ENCODE measurements around the gene SOD2. TPM values are rescaled to one million over a fixed set of nuclear protein-coding genes. Genes with fewer than 3 reads are reported as not detected.
A peak's percentile ranks its signal among the peaks of the same experiment; 100 is the strongest.
"Not testable (repeated sequence)": the region's sequence is repeated elsewhere in the genome, so short reads cannot be mapped to it uniquely, and the experiment has no call there.

SOD2 gene
- polyA plus RNA-seq, 4 donors: 110 to 126 (median 119) TPM

DNA sequence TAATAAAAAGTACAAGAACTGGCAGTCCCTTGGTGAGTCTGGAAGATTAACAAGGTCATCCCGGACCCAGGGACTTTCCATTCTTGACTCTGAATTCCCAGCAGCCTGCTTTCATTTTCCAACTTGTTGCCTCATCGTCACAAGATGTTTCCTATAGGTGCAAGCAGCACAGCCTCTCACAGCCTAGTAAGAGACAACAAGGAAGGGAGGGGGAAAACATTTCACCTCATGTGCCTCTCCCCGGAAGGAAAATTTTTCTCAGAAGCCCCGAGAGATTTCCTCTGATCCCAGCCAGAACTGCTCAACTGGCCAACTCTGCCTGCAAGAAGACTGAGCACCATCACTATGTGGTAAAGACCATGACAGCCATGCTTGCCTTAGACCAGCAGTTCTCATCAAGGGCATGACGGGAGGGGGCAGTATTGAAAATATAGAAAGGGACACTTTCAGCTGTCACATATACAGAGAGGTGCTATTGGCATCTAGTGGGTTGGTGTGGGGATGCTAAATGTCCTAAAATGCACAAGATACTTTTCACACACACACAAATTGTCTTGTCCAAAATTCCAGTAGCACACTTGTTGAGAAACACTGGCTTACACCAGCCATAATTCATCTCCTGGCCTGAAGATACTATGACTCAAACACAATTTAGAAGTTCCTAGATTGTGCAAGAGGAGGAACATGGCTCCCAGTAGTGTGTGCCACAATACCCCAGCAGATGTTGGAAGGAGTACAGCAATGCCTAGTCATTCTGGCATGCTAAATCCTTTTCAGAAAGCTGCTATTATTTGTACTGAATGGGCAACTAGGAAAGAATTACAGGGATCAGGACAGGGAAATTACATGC, 23.4 kb upstream of the SOD2 start:
- no peak for DNase-seq (ENCODE audit: low read depth in 4 of 4, low spot score in 3 of 4)

DNA sequence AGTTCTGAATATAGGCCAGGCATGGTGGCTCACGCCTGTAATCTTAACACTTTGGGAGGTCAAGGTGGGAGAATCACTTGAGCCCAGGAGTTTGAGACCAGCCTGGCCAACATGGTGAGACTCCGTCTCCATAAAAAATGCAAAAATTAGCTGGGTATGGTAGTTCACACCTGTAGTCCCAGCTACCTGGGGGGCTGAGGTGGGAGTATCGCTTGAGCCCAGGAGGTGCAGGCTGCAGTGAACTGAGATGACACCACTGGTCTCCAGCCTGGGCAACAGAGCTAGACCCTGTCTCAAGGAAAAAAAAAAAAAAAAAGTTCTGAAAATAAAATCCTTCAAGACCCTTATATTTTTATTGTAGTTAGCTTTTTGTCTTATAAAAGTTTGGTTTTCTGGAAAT, 22.6 kb upstream of the SOD2 start:
- no peak for DNase-seq (ENCODE audit: low read depth in 4 of 4, low spot score in 3 of 4)

DNA sequence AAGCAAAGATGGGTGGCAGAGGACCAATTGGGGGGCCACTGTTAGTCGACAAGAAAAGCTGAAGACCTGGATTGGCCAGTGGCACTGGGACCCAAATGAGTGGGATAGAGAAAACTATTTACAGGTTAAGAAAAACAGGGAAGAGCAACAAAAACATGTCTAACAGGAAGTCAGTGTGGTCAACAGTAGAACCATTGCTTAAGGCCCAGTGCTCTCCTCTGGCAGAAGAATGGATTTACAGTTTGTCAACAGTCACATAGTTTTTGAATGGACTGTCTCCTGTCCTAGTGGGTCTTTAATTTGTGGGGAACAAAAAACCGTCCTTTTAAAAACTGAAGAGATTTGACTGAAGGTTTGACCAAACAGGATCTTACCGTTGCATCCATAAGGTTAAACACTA, 22.1 kb upstream of the SOD2 start:
- DNase-seq (ENCODE audit: low read depth in 4 of 4, low spot score in 3 of 4): no peak

DNA sequence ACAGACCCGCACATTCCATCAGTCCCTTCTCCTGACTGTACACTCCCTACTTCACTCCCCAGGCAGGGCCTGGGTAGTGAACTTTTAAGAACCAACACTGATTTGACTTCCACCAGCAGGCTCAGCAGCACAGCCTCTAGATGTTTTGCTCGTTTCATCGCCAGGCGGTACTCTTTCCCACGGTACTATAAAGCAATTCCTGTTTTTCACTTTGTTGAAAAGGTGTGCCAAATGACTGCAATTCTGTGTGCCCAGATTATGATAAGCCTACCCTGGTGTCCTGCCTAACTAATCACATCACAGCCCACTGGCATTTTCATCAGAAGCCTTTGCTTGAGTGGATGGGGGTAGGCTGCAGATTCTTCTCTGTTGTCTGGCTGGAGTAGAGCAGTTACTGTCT, 21.4 kb upstream of the SOD2 start:
- DNase-seq (ENCODE audit: low read depth in 4 of 4, low spot score in 3 of 4): no peak

DNA sequence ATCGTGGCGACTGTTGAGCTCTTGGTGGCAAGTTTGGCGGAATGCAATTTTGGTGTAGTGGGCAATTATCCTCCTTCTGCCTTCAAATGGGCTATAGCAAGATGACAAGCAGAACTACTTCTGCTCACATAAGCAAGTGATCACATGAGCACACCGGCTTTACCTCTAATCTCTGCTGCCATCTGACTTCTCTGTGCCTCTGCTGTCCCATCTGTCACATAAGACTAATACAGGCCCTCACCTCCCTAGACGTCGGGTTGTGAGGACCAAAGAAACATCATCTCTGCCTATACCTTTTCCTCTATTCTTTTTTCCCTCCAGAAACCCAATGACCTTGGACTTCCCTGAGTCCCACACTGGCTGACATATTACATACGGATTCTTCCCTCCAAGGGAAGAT, 20.9 kb upstream of the SOD2 start:
- no peak for DNase-seq (ENCODE audit: low read depth in 4 of 4, low spot score in 3 of 4)

DNA sequence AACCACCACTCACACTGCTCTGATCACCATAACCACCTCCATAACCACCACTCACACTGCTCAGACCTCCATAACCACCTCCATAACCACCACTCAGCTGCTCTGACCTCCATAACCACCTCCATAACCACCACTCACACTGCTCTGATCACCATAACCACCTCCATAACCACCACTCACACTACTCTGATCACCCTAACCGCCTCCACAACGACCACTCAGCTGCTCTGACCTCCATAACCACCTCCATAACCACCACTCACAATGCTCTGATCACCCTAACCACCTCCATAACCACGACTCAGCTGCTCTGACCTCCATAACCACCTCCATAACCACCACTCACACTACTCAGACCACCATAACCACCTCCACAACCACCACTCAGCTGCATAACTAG, 19.3 kb upstream of the SOD2 start:
- not testable (repeated sequence) for DNase-seq (ENCODE audit: low read depth in 4 of 4, low spot score in 3 of 4)

DNA sequence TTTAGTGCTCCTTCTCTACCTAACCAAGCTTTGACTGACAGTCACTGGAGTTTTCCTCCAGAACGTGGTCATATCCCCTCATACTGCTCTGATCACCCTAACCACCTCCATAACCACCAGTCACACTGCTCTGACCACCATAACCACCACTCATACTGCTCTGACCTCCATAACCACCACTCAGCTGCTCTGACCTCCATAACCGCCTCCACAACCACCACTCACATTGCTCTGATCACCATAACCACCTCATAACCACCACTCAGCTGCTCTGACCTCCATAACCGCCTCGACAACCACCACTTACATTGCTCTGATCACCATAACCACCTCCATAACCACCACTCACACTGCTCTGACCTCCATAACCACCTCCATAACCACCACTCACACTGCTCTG, 17.6 kb upstream of the SOD2 start:
- DNase-seq (ENCODE audit: low read depth in 4 of 4, low spot score in 3 of 4): not testable (repeated sequence)

DNA sequence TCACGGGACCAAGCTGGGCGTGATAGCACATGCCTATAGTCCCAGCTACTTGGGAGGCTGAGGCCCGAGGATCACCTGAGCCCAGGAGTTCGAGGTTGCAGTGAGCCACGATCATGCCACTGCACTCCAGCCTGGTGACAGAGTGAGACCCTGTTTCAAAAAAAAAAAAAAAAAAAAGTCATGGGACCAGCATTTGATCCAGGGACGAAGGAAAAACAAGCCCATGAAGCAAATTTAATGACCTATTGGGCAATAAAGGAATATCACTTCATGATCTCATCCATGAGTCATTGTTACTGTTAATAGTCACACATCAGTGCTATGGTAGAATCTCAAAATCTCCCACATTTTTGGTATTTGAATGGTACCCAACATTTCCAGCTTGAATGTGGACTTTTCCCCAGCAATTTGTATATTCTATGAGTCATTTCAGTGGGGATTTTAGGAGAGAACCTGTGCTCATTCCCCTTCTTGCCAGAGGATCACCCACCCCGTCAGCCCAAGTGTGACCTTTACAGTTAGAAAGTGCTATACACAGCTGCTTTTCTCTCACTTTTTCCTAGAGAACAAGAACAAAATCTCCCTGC, 8.5 kb upstream of the SOD2 start:
- no peak for DNase-seq (ENCODE audit: low read depth in 4 of 4, low spot score in 3 of 4)

DNA sequence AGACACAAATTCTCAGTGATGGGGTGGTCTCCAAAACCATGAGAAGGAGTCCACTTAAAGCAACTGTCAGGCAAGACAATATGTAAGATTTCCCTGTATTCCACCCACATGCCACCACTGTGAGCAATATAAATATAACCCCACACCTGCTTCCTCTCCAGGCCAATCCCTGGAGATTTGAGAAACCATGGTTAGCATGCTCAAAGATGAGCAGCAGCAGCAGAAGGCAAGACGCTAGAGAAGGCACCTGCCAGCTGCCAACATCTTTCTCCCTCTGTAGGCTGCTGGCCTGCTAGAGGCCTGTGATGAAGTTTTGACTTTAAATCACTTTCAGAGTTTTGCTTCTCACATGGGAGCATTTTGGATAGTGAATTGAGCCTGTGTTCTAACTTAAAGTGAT, 7.9 kb upstream of the SOD2 start:
- no peak for DNase-seq (ENCODE audit: low read depth in 4 of 4, low spot score in 3 of 4)

DNA sequence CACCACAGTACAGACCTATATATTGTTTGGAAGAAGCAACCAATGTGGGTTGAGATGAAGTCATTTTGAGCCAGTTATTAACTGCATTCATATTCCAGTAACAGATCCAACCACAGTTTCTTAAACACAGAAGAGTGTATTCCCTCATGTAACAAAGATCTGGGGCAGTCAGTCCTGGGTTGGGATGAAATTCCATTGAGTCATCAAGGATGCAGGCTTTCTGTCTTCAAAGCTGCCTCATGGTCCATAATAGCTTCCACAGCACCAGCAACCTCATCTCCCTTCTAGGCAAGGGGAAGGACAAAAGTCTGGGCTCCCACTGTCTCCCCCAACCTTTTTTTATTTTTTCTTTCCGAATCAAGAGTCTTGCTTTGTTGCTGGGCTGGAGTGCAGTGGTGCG, 2.9 kb upstream of the SOD2 start:
- no peak for DNase-seq (ENCODE audit: low read depth in 4 of 4, low spot score in 3 of 4)

DNA sequence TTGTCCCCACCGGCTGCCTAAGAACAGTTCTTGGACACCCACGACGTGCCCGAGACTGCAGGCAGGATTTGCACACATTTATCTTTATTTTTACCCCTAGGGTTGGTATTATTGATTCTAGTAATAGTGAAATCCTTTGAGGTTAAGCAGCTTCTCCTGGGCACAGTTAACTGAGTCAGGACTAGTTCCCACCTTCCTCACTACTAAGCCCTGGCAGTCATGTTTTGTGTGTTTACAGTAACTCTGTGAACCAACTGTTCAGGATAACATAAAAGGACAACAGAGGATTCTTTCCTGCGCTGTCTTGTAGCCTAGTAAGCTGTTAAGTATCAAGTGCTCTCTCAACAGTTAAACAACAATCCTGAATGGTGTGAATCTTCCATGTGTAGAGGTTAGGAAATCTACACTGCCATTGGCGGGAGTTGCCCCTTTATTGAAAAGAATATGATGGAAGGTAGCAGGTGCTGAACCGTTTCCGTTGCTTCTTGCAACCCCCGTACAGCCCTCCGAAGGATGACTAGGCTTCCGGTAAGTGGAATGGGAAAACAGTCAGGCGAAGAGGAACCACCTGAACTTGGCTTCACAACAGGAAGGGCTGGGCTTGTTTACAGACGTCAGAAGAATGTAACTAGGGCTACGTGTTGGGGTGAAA, 979 bp upstream of the SOD2 start:
- DNase-seq (ENCODE audit: low read depth in 4 of 4, low spot score in 3 of 4): peak in 2 of 4 donors; percentile 10 to 21

DNA sequence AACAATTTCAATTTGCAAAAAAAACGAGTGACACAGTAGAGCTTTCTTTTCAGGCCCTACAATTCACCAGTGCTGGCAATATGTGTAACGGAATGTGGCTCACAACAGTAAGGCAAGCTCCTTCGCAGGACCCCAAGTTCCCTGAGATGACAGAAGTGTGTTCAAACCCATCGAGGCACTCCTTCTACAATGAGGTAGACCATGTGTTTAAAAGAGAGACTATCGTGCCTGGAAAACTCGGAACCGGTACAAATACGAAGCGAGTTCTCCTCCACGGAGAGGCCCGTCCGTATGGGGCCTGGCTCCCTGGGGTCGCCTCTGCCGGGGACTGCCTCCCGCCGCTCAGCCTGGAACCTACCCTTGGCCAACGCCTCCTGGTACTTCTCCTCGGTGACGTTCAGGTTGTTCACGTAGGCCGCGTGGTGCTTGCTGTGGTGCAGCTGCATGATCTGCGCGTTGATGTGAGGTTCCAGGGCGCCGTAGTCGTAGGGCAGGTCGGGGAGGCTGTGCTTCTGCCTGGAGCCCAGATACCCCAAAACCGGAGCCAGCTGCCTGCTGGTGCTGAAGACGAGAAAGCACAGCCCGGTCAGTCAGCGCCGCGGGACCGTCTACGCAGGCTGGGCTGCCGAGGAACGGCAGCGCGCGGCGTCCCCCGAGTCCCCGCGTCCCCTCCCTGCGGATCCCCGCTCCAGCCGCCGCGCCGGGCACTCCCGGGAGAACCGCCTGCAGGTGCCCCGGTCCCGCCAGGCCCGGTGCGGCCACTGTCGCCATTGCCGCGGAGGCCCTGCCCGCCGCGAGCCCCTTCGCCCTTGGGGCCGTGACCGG, 526 bp downstream of the SOD2 start:
- peak in 3 of 4 donors; percentile 12 to 34 (median 16) for DNase-seq (ENCODE audit: low read depth in 4 of 4, low spot score in 3 of 4)

DNA sequence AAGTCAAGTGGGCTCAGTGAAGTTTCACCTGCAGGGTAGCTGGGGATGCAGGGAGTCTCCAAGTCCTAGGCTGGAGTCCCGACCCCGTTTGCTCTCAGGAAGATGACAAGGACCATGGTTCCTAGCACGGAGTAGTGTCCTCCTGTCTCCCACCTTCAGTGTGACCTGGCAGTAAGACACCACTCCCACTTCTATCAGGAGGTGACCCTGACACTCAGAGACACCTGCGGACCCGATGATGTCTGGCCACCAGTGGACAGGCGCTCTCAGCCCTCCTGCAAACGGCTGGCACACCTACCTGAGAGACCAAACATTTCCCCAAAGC, 1.1 kb downstream of the SOD2 start:
- no peak for DNase-seq (ENCODE audit: low read depth in 4 of 4, low spot score in 3 of 4)

DNA sequence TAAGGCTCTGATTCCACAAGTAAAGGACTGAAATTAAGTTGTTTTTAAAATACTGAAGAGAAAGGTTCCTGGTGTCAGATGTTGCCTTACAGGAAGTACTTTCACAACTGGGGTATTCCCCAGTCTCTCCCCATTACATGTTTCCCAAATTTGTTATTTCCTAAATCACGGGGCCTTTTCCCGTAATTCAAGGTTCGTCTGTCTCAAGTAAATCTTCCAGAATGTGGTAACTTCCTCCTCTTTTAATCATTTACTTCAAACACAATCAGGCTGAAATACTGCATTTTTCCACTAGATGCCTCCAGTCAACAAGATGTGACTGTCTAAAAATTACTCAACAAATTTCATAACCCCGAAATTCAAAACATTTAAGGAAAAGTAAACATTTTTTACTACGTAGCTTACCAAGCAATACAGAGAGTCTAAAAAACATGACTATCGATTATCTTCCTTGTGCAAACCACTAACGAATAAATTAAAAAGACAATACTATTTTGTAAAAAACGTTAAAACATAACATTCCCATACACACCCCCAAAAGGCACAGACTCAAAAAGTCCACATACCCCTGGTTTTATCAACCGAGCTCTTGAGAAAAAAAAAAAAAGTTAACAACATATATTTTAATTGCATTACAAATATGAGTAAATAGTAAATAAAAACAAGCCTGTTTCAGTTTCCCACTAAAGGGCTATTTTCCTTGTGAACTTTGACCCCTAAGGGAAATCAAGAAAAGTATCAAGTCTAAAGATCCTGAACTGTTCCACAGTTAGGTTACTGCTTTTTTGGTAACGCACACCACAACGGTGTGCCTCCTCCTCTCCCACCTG, 1.7 kb downstream of the SOD2 start:
- DNase-seq (ENCODE audit: low read depth in 4 of 4, low spot score in 3 of 4): peak in 3 of 4 donors; percentile 44 to 51 (median 48)

DNA sequence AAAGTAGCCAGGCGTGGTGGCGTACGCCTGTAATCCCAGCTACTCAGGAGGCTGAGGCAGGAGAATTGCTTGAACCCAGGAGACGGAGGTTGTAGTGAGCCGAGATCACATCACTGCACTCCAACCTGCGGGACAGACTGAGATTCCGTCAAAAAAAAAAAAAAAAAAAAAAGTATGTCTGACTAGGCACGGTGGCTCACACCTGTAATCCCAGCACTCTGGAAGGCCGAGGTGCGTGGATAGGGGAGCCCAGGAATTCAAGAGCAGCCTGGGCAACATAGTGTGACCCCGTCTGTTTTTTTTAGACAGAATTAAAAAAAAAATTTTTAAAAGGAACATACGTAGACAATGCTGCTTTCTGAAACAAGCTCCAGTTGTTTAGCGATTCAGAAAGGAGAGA, 2.9 kb downstream of the SOD2 start:
- not testable (repeated sequence) for DNase-seq (ENCODE audit: low read depth in 4 of 4, low spot score in 3 of 4)

DNA sequence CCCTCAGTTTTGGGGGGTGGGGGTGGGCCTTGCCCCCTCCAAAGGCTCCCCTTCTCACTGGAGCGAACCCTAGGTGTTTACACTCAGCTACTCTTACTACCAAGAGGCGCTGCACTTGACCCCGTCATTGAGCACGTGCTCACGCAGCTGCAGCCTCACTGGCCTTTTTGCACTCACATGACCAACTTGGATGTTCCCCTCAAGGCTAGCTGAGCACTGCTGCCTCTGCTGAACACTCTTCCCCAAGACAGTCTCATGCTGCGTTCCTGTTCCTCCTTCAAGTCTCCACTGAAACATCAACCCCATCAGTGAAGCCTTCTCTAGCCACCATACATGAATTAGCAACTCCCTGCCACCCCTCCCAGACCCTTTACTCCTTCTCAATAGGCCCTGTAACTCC, 4.0 kb downstream of the SOD2 start:
- DNase-seq (ENCODE audit: low read depth in 4 of 4, low spot score in 3 of 4): no peak

DNA sequence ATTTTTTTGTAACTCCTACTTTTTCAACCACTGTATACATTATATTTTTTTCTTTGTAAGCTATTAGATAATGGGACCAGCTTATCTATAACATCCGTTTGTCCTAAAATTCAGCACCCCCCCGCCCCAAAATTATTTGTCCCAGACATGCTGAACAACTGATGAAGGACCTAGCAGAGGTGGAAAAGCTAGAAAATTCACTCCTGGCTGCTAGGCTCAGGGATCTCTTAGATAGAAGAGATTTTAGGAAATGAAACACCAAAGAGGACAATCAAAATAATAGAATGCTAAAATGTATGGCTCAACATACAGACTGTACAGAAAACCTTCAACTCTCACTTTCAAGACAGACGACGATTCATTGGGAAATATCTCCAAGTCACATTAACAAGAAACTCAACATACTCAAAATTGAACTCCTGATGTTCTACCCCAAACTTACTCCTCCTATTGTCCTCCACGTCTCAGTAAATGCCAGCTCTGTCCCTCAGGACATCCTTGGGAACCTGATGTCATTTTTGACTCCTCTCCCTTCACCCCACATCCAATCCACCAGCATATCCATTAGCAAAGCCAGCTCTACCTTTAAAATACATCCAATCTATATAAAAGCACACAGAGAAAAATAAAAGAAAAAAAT, 4.7 kb downstream of the SOD2 start:
- no peak for DNase-seq (ENCODE audit: low read depth in 4 of 4, low spot score in 3 of 4)

DNA sequence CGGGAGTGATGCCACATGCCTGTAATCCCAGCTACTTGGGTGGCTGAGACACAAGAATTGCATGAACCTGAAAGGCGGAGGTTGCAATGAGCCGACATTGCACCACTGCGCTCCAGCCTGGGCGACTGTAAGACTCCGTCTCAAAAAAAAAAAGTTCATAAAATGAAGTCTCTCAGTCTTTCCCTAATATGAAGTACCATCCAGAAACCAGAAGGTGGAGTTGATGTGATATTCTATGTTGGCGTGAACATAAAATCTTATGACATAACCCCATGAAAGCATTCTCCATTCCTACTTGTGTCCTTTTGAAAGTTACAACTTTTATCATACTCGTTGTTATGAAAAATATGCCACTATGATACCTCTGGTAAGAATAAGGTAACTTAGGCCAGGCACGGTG, 5.7 kb downstream of the SOD2 start:
- no peak for DNase-seq (ENCODE audit: low read depth in 4 of 4, low spot score in 3 of 4)

DNA sequence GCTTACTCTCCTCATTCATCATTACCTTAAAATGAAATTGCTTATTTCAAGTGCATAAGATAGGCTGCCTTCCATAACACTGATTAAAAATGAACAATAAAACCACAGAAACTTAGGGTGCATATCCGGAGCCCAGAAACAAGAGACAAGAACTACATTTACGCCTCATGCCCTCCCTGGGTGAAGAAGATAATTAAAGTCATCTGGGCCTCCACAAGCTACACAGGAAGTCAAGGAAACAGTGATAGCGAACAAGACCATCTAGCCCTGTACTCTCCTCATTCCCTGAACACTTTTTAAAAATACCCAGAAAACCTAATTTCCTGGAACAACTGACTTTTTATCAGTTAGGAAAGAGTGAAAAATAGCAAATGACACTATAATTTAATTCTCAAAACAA, 6.3 kb downstream of the SOD2 start:
- DNase-seq (ENCODE audit: low read depth in 4 of 4, low spot score in 3 of 4): no peak

DNA sequence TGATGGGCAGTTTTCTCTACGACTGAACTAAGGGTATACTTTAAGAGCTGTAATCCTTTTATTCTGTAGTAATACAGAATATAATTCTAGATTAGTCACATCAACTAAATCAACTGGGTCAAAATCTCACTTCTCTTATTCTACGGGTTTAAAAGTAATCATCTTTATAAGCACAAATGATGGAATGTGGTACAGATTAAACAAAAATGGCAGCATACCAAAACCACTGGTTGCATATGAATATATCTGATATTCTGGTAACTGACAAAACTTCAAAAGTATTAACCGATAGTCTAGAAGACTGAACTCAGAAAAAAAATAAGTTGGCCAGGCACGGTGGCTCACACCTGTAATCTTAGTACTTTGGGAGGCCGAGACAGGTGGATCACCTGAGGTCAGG, 7.0 kb downstream of the SOD2 start:
- DNase-seq (ENCODE audit: low read depth in 4 of 4, low spot score in 3 of 4): no peak

Measured in right renal pelvis (tissue), 4 donors.